Bronchial epithelial cell (primary cell): Measurements from ENCODE around the gene ANGPT4. TPM values are rescaled to one million over a fixed set of nuclear protein-coding genes. Genes with fewer than 3 reads are reported as not detected.

ENCODE experiments used
- DNase-seq: peaks from one replicate; pipeline ENCODE4 v3.0.0-alpha.2; 2010; ENCODE audit warnings: low read depth
- FAIRE-seq: peaks from 2 replicates; lab custom pipeline; 2011; peaks lifted over from hg19 to GRCh38; lab: Jason Lieb, UNC
- H3K27me3 ChIP-seq: 2 replicates; pipeline ENCODE4 v1.5.1; 2011; ENCODE audit warnings: low read length; ENCODE audit not compliant: control insufficient read depth, insufficient read depth
- H3K36me3 ChIP-seq: 2 replicates; pipeline ENCODE4 v1.5.1; 2011; ENCODE audit warnings: low read length; ENCODE audit not compliant: control insufficient read depth, insufficient read depth
- H3K4me3 ChIP-seq: 2 replicates; pipeline ENCODE4 v1.5.1; 2011; ENCODE audit warnings: mild to moderate bottlenecking, low read depth, low read length, control low read depth
- CTCF ChIP-seq: IDR thresholded peaks from 2 replicates; pipeline ENCODE4 v1.5.1; 2011; ENCODE audit warnings: mild to moderate bottlenecking, moderate library complexity, low read length, control low read depth, inconsistent platforms; ENCODE audit not compliant: insufficient read depth, severe bottlenecking
- total RNA-seq: library from RNA; depleted of rRNA; stranded (reverse); fragments of >200 nt; gene quantifications from 2 replicates; pipeline ENCODE4 v1.2.1, GENCODE V29; 2014

Gene ANGPT4
- total RNA-seq, 1 donor from 2014 or later: not detected

- Histone ChIP-seq H3K4me3 (no peak overlapping the region), H3K27me3 (no peaks in the 10 kb centered on the region), H3K36me3 (no peaks in the 10 kb centered on the region)
- no peak for FAIRE-seq
- TF ChIP-seq CTCF: no peak
- DNase-seq: no peak
These were observed 18.2 kb upstream of the ANGPT4 start for GRCh38 chr20:934186-934840.

- Histone ChIP-seq H3K4me3 (no peak overlapping the region), H3K27me3 (no peaks in the 10 kb centered on the region), H3K36me3 (no peaks in the 10 kb centered on the region)
- FAIRE-seq (no peak), DNase-seq (no peak)
- no peak for TF ChIP-seq CTCF
These were observed 16.9 kb upstream of the ANGPT4 start for GRCh38 chr20:933029-933428.

DNA sequence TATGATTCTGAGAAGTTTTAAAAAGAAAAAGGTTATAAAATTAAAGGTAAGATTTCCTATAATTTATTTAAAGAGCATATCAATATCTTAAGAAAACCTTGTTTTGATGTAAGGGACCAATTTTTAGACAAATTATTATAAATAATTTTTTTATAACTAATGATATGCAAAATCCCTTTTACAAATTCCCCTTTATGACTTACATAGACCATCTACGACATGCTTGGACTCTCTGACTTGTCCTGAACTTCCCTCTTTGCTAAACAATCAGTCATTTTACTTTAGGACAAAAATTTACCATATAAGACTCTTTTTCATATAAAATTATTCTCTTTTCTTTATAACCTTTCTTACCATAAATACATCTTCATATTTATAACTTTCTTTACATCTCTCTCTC, 15.3 kb upstream of the ANGPT4 start:
- Histone ChIP-seq H3K4me3 (no peak overlapping the region), H3K36me3 (no peaks in the 10 kb centered on the region), H3K27me3 (no peaks in the 10 kb centered on the region)
- DNase-seq (no peak), FAIRE-seq (no peak)
- TF ChIP-seq CTCF: no peak

GRCh38 chr20:926670-927069, 10.5 kb upstream of the ANGPT4 start:
- FAIRE-seq (no peak), DNase-seq (no peak)
- Histone ChIP-seq H3K4me3 (no peak overlapping the region), H3K27me3 (no peaks in the 10 kb centered on the region), H3K36me3 (no peaks in the 10 kb centered on the region)
- TF ChIP-seq CTCF: no peak

DNA sequence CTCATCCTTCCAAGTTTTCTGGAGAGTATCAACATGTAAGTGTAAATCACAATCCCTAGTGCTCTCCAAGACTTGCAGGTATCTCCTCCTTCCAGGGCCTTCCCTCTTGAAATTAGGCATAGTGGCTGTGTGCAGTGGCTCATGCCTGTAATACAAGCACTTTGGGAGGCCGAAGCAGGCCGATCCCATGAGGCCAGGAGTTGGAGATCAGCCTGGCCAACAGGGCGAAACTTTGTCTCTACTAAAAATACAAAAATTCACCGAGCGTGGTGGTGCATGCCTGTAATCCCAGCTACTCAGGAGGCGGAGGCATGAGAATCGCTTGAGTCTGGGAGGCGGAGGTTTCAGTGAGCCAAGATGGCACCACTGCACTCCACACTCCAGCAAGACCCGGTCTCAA, 9.4 kb upstream of the ANGPT4 start:
- no peak for DNase-seq
- TF ChIP-seq CTCF: no peak
- H3K27me3 ChIP-seq: no peaks in the 10 kb centered on the region

GRCh38 chr20:924639-925038, 8.5 kb upstream of the ANGPT4 start:
- Histone ChIP-seq H3K27me3 (no peaks in the 10 kb centered on the region), H3K4me3 (no peak overlapping the region), H3K36me3 (no peaks in the 10 kb centered on the region)
- no peak for FAIRE-seq
- no peak for DNase-seq
- TF ChIP-seq CTCF: no peak

More for the DNA sequence above, 9.4 kb upstream of the ANGPT4 start:
- no peaks in the 10 kb centered on the region for H3K36me3 ChIP-seq
- no peak overlapping the region for H3K4me3 ChIP-seq
- FAIRE-seq: no peak
